ENCODE data around the gene CRYBA1. TPM values are rescaled to one million over a fixed set of nuclear protein-coding genes. Genes with fewer than 3 reads are reported as not detected.
"Not testable (repeated sequence)": the region's sequence is repeated elsewhere in the genome, so short reads cannot be mapped to it uniquely, and the experiment has no call there.

Gene CRYBA1
- total RNA-seq, 4 donors from 2014 or later: not detected

DNA sequence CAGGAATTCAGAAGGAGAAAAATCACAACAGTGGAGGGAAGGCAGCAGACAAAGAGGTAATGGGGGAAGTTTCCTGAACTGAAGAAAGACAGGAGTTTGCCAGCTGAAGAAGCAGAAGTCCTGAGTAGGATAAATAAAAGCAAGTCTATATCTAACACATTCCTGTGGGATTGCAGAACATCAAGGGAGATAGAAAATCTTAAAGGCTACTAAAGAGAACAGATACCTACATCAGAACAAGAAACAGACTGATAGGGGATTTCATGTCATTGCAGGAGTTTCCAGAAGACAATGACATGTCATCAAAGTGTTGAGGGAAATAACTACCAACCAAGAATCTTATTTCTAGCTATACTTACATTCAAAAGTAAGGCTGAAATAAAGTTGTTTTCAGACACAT, 21.3 kb upstream of the CRYBA1 start:
- H3K36me3 ChIP-seq: no peaks in the 10 kb centered on the region
- H3K4me1 ChIP-seq: no peaks in the 10 kb centered on the region
- TF ChIP-seq, protein P1, sequence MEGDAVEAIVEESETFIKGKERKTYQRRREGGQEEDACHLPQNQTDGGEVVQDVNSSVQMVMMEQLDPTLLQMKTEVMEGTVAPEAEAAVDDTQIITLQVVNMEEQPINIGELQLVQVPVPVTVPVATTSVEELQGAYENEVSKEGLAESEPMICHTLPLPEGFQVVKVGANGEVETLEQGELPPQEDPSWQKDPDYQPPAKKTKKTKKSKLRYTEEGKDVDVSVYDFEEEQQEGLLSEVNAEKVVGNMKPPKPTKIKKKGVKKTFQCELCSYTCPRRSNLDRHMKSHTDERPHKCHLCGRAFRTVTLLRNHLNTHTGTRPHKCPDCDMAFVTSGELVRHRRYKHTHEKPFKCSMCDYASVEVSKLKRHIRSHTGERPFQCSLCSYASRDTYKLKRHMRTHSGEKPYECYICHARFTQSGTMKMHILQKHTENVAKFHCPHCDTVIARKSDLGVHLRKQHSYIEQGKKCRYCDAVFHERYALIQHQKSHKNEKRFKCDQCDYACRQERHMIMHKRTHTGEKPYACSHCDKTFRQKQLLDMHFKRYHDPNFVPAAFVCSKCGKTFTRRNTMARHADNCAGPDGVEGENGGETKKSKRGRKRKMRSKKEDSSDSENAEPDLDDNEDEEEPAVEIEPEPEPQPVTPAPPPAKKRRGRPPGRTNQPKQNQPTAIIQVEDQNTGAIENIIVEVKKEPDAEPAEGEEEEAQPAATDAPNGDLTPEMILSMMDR (IDR thresholded peaks at IDR 0.05): no peak
- no peak for TF ChIP-seq POLR2A (IDR thresholded peaks at IDR 0.05)
- H3K9me3 ChIP-seq: no peaks in the 10 kb centered on the region
- no peak overlapping the region for H3K27ac ChIP-seq
- DNase-seq: no peak
- no peak overlapping the region for H3K4me3 ChIP-seq (replicated peaks in 1 of 3)
- no peaks in the 10 kb centered on the region for H3K27me3 ChIP-seq
- intact Hi-C loops (cut with DNase I): no loop called here

DNA sequence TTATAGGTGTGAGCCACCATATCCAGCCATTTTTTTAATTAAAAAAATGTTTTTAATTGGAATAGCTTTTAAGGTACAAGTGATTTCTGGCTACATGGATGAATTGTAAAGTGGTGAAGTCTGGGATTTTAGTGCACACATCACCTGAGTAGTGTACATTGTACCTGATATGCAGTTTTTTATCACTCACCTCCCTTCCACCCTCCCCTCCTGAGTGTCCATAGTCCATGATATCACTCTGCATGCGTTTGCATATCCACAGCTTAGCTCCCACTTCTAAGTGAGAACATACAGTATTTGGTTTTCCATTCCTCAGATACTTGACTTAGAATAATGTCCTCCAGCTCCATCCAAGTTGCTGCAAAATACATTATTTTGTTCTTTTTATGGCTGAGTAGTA, 13.4 kb upstream of the CRYBA1 start:
- Histone ChIP-seq H3K4me1 (no peaks in the 10 kb centered on the region), H3K36me3 (no peaks in the 10 kb centered on the region), H3K27me3 (no peaks in the 10 kb centered on the region), H3K9me3 (no peaks in the 10 kb centered on the region), H3K4me3 (replicated peaks in 1 of 3) (no peak overlapping the region), H3K27ac (no peak overlapping the region)
- 91 to 96% methylated on average over 1 of the region's 1 CpG for WGBS, 2 donors
- TF ChIP-seq, protein P1 (IDR thresholded peaks at IDR 0.05): no peak
- TF ChIP-seq POLR2A (IDR thresholded peaks at IDR 0.05): no peak
- DNase-seq: no peak
- intact Hi-C loops (cut with DNase I): no loop called here

DNA sequence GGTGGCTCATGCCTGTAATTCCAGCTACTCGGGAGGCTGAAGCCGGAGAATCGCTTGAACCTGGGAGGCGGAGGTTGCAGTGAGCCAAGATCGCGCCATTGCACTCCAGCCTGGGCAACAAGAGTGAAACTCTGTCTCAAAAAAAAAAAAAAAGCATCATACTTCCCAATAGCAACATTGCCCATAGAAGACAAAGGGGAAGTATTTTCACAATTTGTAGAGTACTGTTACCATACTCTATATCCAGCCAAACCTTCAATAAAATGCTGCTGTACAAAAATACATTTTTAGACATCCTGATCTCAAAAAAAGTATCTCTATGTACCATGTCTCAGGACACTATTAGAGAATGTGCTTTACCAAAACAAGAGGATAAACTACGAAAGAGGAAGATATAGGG, 11.7 kb upstream of the CRYBA1 start:
- H3K27ac ChIP-seq; intact Hi-C loops (cut with DNase I); DNase-seq; H3K27me3 ChIP-seq; H3K4me1 ChIP-seq; H3K36me3 ChIP-seq; H3K9me3 ChIP-seq; H3K4me3 ChIP-seq (replicated peaks in 1 of 3): not testable (repeated sequence)
- WGBS, 2 donors: 88 to 89% methylated on average over 6 of the region's 7 CpGs

DNA sequence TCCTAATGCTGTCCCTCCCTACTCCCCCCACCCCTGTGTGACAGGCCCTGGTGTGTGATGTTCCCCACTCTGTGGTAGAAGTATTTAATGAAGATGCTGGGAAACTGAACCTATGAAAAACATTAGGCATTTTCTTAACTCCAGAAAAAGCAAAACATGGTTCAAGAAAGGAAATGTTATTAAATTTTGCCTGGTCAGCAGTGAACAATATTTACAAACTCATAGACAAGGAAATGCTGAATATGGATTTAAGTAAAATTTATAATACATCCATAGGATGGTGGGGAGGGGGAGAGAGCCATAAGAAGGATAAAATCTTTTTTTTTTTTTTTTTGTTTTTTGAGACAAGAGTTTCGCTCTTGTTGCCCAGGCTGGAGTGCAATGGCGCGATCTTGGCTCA, 10.8 kb upstream of the CRYBA1 start:
- no peak overlapping the region for H3K4me3 ChIP-seq (replicated peaks in 1 of 3)
- intact Hi-C loops (cut with DNase I): no loop called here

DNA sequence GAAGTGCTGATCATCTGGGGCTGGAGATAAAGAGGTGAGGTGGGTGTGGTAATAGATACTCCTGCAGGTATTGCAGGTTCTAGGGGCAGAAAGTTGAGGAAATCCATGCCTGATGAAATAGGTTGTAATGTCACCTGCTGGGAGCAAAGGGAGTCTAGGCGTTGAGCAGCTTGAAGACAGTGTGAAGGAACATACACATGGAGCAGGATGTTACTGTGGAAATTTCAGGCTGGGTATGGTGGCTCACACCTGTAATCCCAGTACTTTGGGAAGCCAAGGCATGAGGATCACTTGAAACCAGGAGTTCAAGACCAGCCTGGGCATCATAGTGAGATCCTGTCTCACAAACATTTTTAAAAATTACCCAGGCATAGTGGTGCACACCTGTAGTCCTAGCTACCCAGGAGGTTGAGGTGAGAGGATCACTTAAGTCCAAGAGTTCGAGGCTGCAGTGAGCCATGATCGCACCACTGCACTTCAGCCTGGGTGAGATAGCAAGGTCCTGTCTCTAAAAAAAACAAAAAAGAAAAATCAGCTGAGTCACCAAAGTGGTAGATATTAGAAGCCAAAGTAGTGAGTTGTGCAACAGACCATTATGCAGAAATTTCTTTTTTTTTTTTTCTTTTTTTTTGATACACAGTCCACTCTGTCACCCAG, 9.1 kb upstream of the CRYBA1 start:
- 86 to 97% methylated on average over 3 of the region's 3 CpGs for WGBS, 2 donors
- intact Hi-C loops (cut with DNase I): no loop called here
- Histone ChIP-seq H3K27me3 (no peaks in the 10 kb centered on the region), H3K4me1 (no peaks in the 10 kb centered on the region), H3K4me3 (replicated peaks in 1 of 3) (no peak overlapping the region), H3K27ac (no peak overlapping the region), H3K9me3 (no peaks in the 10 kb centered on the region), H3K36me3 (no peaks in the 10 kb centered on the region)
- TF ChIP-seq, protein P1 (IDR thresholded peaks at IDR 0.05): no peak
- no peak for TF ChIP-seq POLR2A (IDR thresholded peaks at IDR 0.05)
- no peak for DNase-seq

More for the DNA sequence above, 10.8 kb upstream of the CRYBA1 start:
- Histone ChIP-seq H3K27ac (no peak overlapping the region), H3K9me3 (no peaks in the 10 kb centered on the region), H3K27me3 (no peaks in the 10 kb centered on the region), H3K4me1 (no peaks in the 10 kb centered on the region), H3K36me3 (no peaks in the 10 kb centered on the region)
- TF ChIP-seq POLR2A (IDR thresholded peaks at IDR 0.05): no peak
- TF ChIP-seq, protein P1 (IDR thresholded peaks at IDR 0.05): no peak
- WGBS, 2 donors: 94 to 99% methylated on average over 3 of the region's 3 CpGs
- no peak for DNase-seq
